ENCODE data around the gene HIBADH.

The HIBADH gene

DNA sequence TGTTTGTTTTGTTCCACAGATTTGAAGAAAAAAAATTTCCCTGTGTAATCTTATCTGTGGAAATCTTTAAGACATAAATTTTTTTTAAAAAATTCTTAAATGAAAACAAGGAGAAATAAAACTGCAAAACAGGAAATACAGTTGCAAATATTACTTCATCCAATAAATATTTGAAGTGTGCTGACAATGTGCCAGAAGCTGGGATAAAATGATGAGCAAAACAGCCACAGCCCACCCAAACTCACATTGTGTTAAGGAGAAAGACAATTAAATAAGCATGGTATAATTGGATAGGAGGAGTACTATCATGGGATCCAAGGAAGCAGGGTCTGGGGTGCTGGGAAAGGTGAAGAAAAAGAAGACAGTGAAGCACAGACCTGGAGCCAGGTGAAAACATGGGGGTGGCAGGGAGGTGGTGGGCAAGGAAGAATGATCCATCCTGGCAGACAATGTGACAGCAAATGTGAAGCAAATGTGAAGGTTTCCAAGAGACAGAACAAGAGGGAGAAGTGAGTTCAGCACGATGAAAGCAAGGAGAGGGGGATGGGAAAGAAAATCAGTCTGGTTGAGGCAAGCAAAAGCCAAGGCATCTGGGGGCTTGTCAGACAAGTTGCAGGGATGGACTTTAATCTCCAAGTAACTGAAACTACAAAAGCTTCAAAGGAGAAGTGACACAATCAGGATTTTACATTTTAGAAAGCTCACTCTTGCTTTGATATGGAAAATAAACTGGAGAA, 135.9 kb downstream of the HIBADH start:
- peaks cover 6% of the 10 kb centered on the region for H3K4me1 ChIP-seq (ENCODE audit: control insufficient read depth, insufficient read depth, low read length)
- H3K27me3 ChIP-seq (ENCODE audit: control insufficient read depth, insufficient read depth, low read length): no peaks in the 10 kb centered on the region
- H3K9me3 ChIP-seq (ENCODE audit: control insufficient read depth, insufficient read depth, low read length): no peaks in the 10 kb centered on the region
- H3K36me3 ChIP-seq (ENCODE audit: control insufficient read depth, insufficient read depth, low read length): no peaks in the 10 kb centered on the region
- no peak overlapping the region for H3K9ac ChIP-seq (ENCODE audit: low read depth, low read length)
- no peak overlapping the region for H3K4me3 ChIP-seq (ENCODE audit: low read depth, low read length)

DNA sequence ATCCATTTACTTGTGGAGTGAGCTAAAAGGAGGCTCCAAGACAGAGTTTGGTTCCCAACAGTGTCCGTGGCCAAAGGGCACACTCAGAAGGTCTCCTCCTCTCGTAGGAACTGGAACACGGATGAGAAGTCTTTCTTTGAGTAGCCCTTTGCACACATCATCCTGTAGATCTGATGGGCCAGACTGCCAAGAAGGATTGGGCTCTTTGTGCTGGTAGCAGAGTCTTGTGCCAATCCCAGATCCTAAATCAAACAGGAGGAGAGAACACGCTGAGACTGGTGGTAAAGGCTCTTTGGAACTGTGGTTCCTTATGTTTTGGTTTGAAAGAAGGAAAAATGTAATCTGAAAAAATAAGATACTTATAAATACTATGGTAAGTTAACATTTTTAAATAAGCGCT, 136.6 kb downstream of the HIBADH start:
- H3K9ac ChIP-seq (ENCODE audit: low read depth, low read length): no peak overlapping the region
- H3K4me1 ChIP-seq (ENCODE audit: control insufficient read depth, insufficient read depth, low read length): peaks cover 6% of the 10 kb centered on the region
- H3K36me3 ChIP-seq (ENCODE audit: control insufficient read depth, insufficient read depth, low read length): no peaks in the 10 kb centered on the region
- no peaks in the 10 kb centered on the region for H3K27me3 ChIP-seq (ENCODE audit: control insufficient read depth, insufficient read depth, low read length)
- no peaks in the 10 kb centered on the region for H3K9me3 ChIP-seq (ENCODE audit: control insufficient read depth, insufficient read depth, low read length)
- H3K4me3 ChIP-seq (ENCODE audit: low read depth, low read length): no peak overlapping the region

DNA sequence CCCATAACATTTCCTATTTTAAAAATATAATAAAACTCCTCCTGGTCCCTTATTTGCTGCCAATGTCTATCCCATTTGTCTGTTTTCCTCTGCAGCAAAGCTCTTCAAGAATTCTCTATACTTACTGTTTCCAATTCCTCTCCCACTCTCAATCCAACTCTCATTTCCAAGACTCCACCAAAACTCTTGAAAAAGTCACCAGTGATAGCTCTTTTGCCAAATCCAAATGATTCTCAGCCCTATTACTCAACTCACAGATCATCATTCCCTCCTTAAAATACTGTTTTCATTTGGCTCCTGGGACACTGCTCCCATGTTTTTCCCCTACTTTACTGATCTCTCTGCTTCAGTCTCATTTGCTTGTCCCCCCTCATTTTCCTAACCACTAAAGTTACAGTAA, 139.4 kb downstream of the HIBADH start:
- no peaks in the 10 kb centered on the region for H3K9me3 ChIP-seq (ENCODE audit: control insufficient read depth, insufficient read depth, low read length)
- no peak overlapping the region for H3K4me3 ChIP-seq (ENCODE audit: low read depth, low read length)
- no peaks in the 10 kb centered on the region for H3K36me3 ChIP-seq (ENCODE audit: control insufficient read depth, insufficient read depth, low read length)
- peaks cover 6% of the 10 kb centered on the region for H3K4me1 ChIP-seq (ENCODE audit: control insufficient read depth, insufficient read depth, low read length)
- H3K9ac ChIP-seq (ENCODE audit: low read depth, low read length): no peak overlapping the region
- H3K27me3 ChIP-seq (ENCODE audit: control insufficient read depth, insufficient read depth, low read length): peaks cover 8% of the 10 kb centered on the region

DNA sequence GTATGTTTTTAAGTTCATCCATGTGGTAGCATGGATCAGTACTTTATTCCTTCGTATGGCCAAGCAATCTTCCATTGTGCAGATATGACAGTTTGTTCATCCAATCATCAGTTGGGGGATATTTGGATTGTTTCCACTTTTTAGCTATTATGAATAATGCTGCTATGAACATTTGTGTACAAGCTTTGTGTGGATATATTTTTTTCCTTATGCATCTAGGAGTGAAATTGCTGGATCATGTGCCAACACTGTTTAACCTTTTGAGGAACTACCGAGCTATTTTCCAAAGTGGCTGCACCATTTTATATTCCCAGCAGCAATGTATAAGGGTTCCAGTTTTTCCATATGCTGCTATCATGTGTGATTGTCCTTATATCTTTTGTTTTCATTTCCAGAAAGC, 140.1 kb downstream of the HIBADH start:
- peaks cover 14% of the 10 kb centered on the region for H3K27me3 ChIP-seq (ENCODE audit: control insufficient read depth, insufficient read depth, low read length)
- H3K36me3 ChIP-seq (ENCODE audit: control insufficient read depth, insufficient read depth, low read length): no peaks in the 10 kb centered on the region
- H3K9ac ChIP-seq (ENCODE audit: low read depth, low read length): no peak overlapping the region
- H3K9me3 ChIP-seq (ENCODE audit: control insufficient read depth, insufficient read depth, low read length): no peaks in the 10 kb centered on the region
- H3K4me3 ChIP-seq (ENCODE audit: low read depth, low read length): no peak overlapping the region
- H3K4me1 ChIP-seq (ENCODE audit: control insufficient read depth, insufficient read depth, low read length): peaks cover 6% of the 10 kb centered on the region

DNA sequence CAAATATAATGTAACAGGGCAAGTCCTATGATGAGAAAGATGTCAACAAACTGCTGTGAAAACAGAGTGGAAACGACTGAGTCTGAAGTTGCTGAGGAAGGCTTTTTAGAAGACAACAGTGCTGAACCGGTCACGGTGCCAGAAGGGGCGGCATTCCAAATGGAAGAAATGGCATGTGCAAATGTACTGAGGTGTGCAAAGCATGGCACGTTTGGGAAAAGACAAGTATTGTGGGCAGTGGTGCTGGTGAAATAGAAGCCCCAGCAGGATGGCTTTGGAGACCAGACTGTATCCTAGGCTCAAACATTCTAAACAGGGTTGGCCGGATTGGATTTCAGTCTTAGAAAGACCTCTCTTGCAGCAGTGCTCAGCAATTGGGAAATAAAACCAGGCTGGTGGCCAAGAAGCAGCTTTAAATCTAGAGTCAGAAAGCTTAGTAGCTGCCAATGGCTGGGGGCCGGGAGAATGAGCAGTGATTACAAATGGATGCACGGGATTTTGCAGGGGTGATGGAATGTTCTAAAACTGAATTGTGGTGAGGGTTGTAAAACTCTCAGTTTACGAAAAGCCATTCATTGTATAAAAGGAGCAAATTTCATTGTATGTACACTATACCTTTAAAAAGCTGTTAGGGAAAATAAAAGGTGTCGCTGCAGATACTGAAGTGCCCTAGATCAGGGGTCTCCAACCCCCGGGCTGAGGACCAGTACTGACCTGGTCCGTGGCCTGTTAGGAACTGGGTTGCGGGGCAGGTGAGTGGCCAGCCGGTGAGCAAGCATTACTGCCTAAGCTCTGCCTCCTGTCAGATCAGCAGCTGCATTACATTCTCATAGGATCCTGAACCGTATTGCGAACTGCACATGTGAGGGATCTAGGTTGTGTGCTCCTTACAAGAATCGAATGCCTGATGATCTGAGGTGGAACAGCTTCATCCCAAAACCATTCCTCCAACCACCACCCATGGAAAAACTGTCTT, 141.6 kb downstream of the HIBADH start:
- Histone ChIP-seq H3K36me3 (ENCODE audit: control insufficient read depth, insufficient read depth, low read length) (no peaks in the 10 kb centered on the region), H3K9ac (ENCODE audit: low read depth, low read length) (no peak overlapping the region), H3K4me3 (ENCODE audit: low read depth, low read length) (no peak overlapping the region), H3K27me3 (ENCODE audit: control insufficient read depth, insufficient read depth, low read length) (peaks cover 19% of the 10 kb centered on the region), H3K9me3 (ENCODE audit: control insufficient read depth, insufficient read depth, low read length) (no peaks in the 10 kb centered on the region), H3K4me1 (ENCODE audit: control insufficient read depth, insufficient read depth, low read length) (peaks cover 3% of the 10 kb centered on the region)

DNA sequence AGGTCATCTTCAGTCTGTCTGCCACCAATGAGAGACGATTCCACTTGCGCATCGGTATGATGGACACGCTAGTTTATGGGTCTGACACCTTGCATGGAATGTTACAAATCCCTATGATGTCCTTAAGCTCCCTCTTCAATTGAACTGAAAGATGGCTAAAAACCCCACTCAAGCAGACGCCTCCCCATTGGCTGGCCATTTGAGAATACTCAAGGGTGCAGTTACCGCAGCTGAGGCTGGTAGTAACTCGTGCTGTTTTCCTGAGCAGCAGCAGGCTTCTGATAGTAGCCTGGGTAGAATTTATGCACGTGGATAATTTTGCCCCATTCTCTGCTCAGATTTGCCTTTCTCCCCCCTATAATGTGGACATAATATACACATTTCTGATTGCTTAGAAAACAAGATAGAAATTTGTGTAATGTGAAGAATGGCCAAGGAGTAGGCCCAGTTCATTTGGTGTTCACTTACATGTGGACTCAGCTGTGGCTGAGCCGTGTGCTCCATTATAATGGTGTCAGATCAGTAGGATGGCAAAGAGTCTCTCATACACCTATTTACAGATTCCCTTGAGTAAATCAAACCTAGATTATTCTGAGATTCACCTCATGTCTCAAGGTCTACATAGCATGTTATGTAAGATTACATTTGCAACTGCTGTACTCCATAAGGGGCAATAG, 142.8 kb downstream of the HIBADH start:
- H3K36me3 ChIP-seq (ENCODE audit: control insufficient read depth, insufficient read depth, low read length): no peaks in the 10 kb centered on the region
- no peak overlapping the region for H3K9ac ChIP-seq (ENCODE audit: low read depth, low read length)
- peaks cover 19% of the 10 kb centered on the region for H3K27me3 ChIP-seq (ENCODE audit: control insufficient read depth, insufficient read depth, low read length)
- no peaks in the 10 kb centered on the region for H3K9me3 ChIP-seq (ENCODE audit: control insufficient read depth, insufficient read depth, low read length)
- peaks cover 3% of the 10 kb centered on the region for H3K4me1 ChIP-seq (ENCODE audit: control insufficient read depth, insufficient read depth, low read length)
- no peak overlapping the region for H3K4me3 ChIP-seq (ENCODE audit: low read depth, low read length)

DNA sequence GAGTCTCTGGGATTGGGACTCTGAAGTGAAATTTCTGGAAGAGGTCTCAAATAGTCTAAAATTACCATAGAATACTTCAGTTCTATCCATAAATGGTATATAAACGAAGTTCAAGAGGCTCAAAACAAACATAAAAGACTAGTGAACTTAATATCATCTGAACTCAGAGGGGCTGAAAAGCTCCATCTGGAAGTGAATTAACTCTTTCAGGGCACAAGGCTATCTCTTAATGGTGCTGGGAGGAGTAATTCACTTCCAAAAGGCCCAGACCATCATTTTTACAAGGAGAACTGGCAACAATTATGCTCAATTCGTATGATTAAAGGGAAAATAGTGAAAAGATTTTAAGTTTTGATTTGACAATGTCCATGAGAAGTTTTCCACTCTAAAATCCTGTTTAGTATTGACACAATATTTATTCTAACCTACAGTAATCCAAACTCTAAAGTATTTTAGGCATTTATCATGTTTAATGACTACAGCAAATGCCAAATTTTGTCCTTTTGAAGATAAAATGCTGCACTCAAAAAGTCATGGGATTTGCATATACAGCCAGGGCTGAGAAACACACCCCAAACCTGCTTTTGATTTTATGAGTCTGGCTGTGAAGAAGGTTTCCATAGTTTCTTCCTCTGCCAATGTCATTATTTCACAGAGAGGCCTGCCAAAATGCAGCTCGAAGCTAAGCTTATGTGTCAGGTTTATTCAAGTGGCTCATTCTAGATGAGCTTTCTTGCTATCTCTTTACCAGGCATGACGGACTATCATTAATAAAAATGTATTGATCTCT, 143.9 kb downstream of the HIBADH start:
- Histone ChIP-seq H3K9me3 (ENCODE audit: control insufficient read depth, insufficient read depth, low read length) (no peaks in the 10 kb centered on the region), H3K27me3 (ENCODE audit: control insufficient read depth, insufficient read depth, low read length) (peaks cover 19% of the 10 kb centered on the region), H3K4me1 (ENCODE audit: control insufficient read depth, insufficient read depth, low read length) (peaks cover 3% of the 10 kb centered on the region), H3K36me3 (ENCODE audit: control insufficient read depth, insufficient read depth, low read length) (no peaks in the 10 kb centered on the region), H3K9ac (ENCODE audit: low read depth, low read length) (no peak overlapping the region), H3K4me3 (ENCODE audit: low read depth, low read length) (no peak overlapping the region)

DNA sequence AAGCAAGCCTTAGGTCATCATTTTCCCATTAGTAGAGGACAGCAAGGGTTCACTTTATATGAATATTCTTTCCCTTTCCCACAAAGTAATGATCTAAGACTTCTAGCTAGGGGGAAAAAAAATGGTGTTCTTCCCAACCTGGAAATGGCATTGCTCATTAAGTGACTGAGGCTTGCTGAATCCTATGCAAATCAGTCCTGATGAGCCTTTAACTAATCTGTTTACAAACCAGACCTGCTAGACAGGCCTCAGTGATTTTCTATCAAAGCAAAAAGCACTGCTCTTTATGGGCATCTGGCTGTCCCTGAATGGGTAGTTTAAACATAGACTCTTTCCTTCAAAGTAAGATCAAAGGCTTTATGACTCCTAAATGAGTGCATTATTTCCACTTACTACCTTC, 146.3 kb downstream of the HIBADH start:
- H3K36me3 ChIP-seq (ENCODE audit: control insufficient read depth, insufficient read depth, low read length): no peaks in the 10 kb centered on the region
- H3K9ac ChIP-seq (ENCODE audit: low read depth, low read length): no peak overlapping the region
- H3K4me3 ChIP-seq (ENCODE audit: low read depth, low read length): no peak overlapping the region
- H3K4me1 ChIP-seq (ENCODE audit: control insufficient read depth, insufficient read depth, low read length): peaks cover 3% of the 10 kb centered on the region
- peaks cover 19% of the 10 kb centered on the region for H3K27me3 ChIP-seq (ENCODE audit: control insufficient read depth, insufficient read depth, low read length)
- H3K9me3 ChIP-seq (ENCODE audit: control insufficient read depth, insufficient read depth, low read length): no peaks in the 10 kb centered on the region

DNA sequence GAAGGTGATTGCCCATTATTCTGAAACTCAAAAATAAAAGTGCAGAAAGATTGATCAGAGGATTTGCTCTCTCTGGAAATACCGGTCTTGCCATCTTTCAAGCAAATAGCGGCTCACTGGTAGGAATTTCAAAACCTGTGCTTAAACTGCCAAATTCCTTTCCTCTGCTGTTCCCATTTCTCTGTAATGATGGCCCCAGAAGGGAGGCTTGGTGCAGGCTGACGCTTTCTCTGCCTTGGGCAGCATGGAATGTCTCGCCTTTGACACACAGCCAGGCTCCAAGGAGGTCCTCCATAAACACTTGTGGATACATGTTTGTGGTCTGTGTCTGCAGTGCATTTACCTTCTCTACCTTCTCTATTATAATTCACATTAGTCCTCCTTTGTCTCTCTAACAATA, 146.8 kb downstream of the HIBADH start:
- Histone ChIP-seq H3K4me3 (ENCODE audit: low read depth, low read length) (no peak overlapping the region), H3K4me1 (ENCODE audit: control insufficient read depth, insufficient read depth, low read length) (peaks cover 3% of the 10 kb centered on the region), H3K36me3 (ENCODE audit: control insufficient read depth, insufficient read depth, low read length) (no peaks in the 10 kb centered on the region), H3K27me3 (ENCODE audit: control insufficient read depth, insufficient read depth, low read length) (peaks cover 19% of the 10 kb centered on the region), H3K9me3 (ENCODE audit: control insufficient read depth, insufficient read depth, low read length) (no peaks in the 10 kb centered on the region), H3K9ac (ENCODE audit: low read depth, low read length) (no peak overlapping the region)

DNA sequence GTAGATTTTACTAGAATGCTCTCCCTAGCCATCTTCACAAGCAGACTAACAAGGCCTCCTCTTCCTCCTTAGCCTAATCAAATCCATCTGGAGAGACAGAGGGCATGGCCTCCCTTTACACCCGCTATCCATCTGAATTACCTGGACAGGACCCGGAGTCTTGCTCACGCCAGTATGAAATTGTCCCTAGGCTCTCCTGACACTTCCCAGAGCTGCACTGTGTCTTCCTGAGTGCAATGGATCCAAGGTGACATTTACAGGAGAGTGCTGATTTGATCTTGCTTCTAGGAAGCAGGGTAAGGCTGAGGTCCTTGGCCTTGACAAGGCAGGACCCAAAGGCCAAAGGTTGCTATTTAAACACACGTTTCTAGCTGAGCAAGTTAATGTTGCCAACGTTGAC, 147.8 kb downstream of the HIBADH start:
- Histone ChIP-seq H3K4me3 (ENCODE audit: low read depth, low read length) (no peak overlapping the region), H3K36me3 (ENCODE audit: control insufficient read depth, insufficient read depth, low read length) (no peaks in the 10 kb centered on the region), H3K27me3 (ENCODE audit: control insufficient read depth, insufficient read depth, low read length) (peaks cover 19% of the 10 kb centered on the region), H3K9ac (ENCODE audit: low read depth, low read length) (no peak overlapping the region), H3K9me3 (ENCODE audit: control insufficient read depth, insufficient read depth, low read length) (no peaks in the 10 kb centered on the region), H3K4me1 (ENCODE audit: control insufficient read depth, insufficient read depth, low read length) (peaks cover 3% of the 10 kb centered on the region)

DNA sequence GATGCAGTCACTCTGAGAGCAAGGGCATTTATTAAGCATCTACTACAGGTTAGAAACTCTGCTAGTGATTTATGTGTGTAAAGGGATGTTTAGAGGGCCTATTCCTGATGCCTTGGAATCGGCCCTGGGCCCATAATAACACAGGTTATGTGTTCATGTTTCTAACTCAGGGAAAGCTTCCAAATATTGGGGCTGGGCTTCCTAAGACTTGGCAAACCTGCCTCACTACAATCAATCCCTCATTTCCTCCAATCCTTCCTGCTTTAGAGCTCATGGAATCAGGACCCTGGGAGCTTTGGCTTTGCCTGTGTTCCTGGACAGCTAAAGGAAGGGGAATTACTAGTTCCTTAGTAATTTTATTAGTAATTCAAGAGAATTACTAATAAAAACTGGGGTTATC, 148.8 kb downstream of the HIBADH start:
- H3K9ac ChIP-seq (ENCODE audit: low read depth, low read length): no peak overlapping the region
- H3K36me3 ChIP-seq (ENCODE audit: control insufficient read depth, insufficient read depth, low read length): no peaks in the 10 kb centered on the region
- no peaks in the 10 kb centered on the region for H3K9me3 ChIP-seq (ENCODE audit: control insufficient read depth, insufficient read depth, low read length)

More for the DNA sequence above, 148.8 kb downstream of the HIBADH start:
- H3K4me1 ChIP-seq (ENCODE audit: control insufficient read depth, insufficient read depth, low read length): peaks cover 3% of the 10 kb centered on the region
- H3K27me3 ChIP-seq (ENCODE audit: control insufficient read depth, insufficient read depth, low read length): peaks cover 17% of the 10 kb centered on the region
- no peak overlapping the region for H3K4me3 ChIP-seq (ENCODE audit: low read depth, low read length)

Data from iPS-15b (cell line).